Keratinocyte (primary cell): Measurements from ENCODE around the gene LAIR2. TPM values are rescaled to one million over a fixed set of nuclear protein-coding genes. Genes with fewer than 3 reads are reported as not detected.

Experiments used
- DNase-seq: peaks from one replicate; pipeline ENCODE4 v3.0.0-alpha.2; 2011; ENCODE audit warnings: low read depth, missing footprints, low spot score
- FAIRE-seq: peaks from 2 replicates; lab custom pipeline; 2011; peaks lifted over from hg19 to GRCh38; lab: Jason Lieb, UNC
- H2AFZ ChIP-seq: 2 replicates; pipeline ENCODE4 v1.6.0; 2012; ENCODE audit warnings: low read length, control low read depth, inconsistent platforms; ENCODE audit not compliant: control insufficient read depth
- H3K27ac ChIP-seq: 2 replicates; pipeline ENCODE4 v1.5.1; 2011; ENCODE audit warnings: low read length; ENCODE audit not compliant: control insufficient read depth, insufficient read depth
- H3K27me3 ChIP-seq: 3 replicates; pipeline ENCODE4 v1.6.0; 2011; ENCODE audit warnings: low read length; ENCODE audit not compliant: control insufficient read depth, insufficient read depth; ENCODE audit errors: extremely low read depth
- H3K36me3 ChIP-seq, 2 experiments: 2 replicates in 1 of 2; 3 replicates in 1 of 2; pipeline ENCODE4 v1.5.1; 2011; ENCODE audit warnings: low read length in 2 of 2, mild to moderate bottlenecking in 1 of 2; ENCODE audit not compliant: control insufficient read depth in 2 of 2, insufficient read depth in 2 of 2; ENCODE audit errors: extremely low read depth in 1 of 2
- H3K4me1 ChIP-seq: 3 replicates; pipeline ENCODE4 v1.5.1; 2011; ENCODE audit warnings: low read length; ENCODE audit not compliant: control insufficient read depth, insufficient read depth; ENCODE audit errors: extremely low read depth
- H3K4me2 ChIP-seq: 3 replicates; pipeline ENCODE4 v1.6.0; 2011; ENCODE audit warnings: low read depth, low read length; ENCODE audit not compliant: control insufficient read depth, insufficient read depth; ENCODE audit errors: extremely low read depth
- H3K4me3 ChIP-seq, 3 experiments: fragments of 200-600 bp in 1 of 3; sonication (generic) in 1 of 3; 2 replicates in 2 of 3; 3 replicates in 1 of 3; pipeline ENCODE4 v1.5.1; 2011 to 2016; ENCODE audit warnings: low read length in 3 of 3, mild to moderate bottlenecking in 3 of 3, control low read depth in 2 of 3, inconsistent platforms in 1 of 3, low read depth in 1 of 3, mixed read lengths in 1 of 3, mixed run types in 1 of 3, moderate library complexity in 1 of 3; ENCODE audit not compliant: control insufficient read depth in 2 of 3, insufficient read depth in 2 of 3; ENCODE audit errors: extremely low read depth in 1 of 3
- H3K79me2 ChIP-seq: 2 replicates; pipeline ENCODE4 v1.6.0; 2012; ENCODE audit warnings: low read length; ENCODE audit not compliant: control insufficient read depth, insufficient read depth
- H3K9ac ChIP-seq: 3 replicates; pipeline ENCODE4 v1.6.0; 2011; ENCODE audit warnings: low read length; ENCODE audit not compliant: control insufficient read depth, insufficient read depth; ENCODE audit errors: extremely low read depth
- H3K9me1 ChIP-seq: 3 replicates; pipeline ENCODE4 v1.6.0; 2011; ENCODE audit warnings: low read length; ENCODE audit not compliant: control insufficient read depth, insufficient read depth; ENCODE audit errors: extremely low read depth
- H3K9me3 ChIP-seq: 2 replicates; pipeline ENCODE4 v1.5.1; 2012; ENCODE audit warnings: low read depth, low read length; ENCODE audit not compliant: control insufficient read depth
- H4K20me1 ChIP-seq: 3 replicates; pipeline ENCODE4 v1.6.0; 2011; ENCODE audit warnings: low read length; ENCODE audit not compliant: control insufficient read depth, insufficient read depth; ENCODE audit errors: extremely low read depth
- EZH2 ChIP-seq: IDR thresholded peaks from one replicate; pipeline ENCODE4 v1.6.1; 2012; ENCODE audit warnings: inconsistent platforms, mild to moderate bottlenecking, low read length, moderate library complexity
- dilution Hi-C: fragments of 300-500 bp; cut with MboI; formaldehyde crosslinking; loops from one replicate; pipeline ENCODE4 v1.7.0; 2020; ENCODE audit warnings: low sequenced_read_pairs; ENCODE audit not compliant: extremely low pct_ligation_motif_present
- polyA plus RNA-seq, 5 experiments: library from polyadenylated mRNA; depleted of rRNA in 3 of 5; stranded (reverse) in 3 of 5; stranded (forward) in 1 of 5; unstranded in 1 of 5; fragments of >200 nt; gene quantifications; 1 replicate in 1 of 5; 2 replicates in 3 of 5; 3 replicates in 1 of 5; pipeline versions ENCODE4 v1.2.1 to v1.2.3, GENCODE V29; 2011 to 2012; ENCODE audit warnings: missing spikeins in 2 of 5, low read depth in 1 of 5, low replicate concordance in 1 of 5
- TF ChIP-seq, protein P1 (sequence below), 3 experiments: IDR thresholded peaks in 1 of 3; conservative IDR thresholded peaks in 1 of 3; optimal IDR thresholded peaks in 1 of 3; 2 replicates in 2 of 3; 3 replicates in 1 of 3; pipeline versions ENCODE3 to v1.5.1; 2011; ENCODE audit warnings: low read length in 3 of 3, mild to moderate bottlenecking in 3 of 3, moderate library complexity in 2 of 3, control low read depth in 1 of 3, inconsistent platforms in 1 of 3; ENCODE audit not compliant: insufficient read depth in 2 of 3; ENCODE audit errors: extremely low read depth in 1 of 3

Gene LAIR2
- polyA plus RNA-seq, 1 donor (not counting 4 experiments of a cell fraction or from before 2014, with no cell fraction given), result not detected

DNA sequence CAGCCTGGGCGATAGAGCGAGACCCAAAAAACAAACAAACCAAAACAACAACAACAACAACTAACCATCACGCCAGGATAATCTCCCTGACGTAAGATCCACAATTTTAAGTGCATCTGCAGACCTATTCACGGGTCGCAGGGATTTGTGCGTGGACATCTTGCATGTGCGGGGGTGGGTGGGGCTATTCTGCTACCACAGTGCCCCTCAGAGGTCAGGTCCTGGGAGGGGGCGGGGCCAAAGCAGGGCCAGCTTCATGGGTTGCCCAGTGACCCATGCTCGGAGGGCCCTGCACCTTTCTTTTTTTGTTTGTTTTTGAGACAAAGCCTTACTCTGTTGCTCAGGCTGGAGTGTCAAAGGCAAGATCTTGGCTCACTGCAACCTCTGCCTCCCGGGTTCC, 26.9 kb upstream of the LAIR2 start:
- FAIRE-seq (no peak), DNase-seq (no peak)
- H3K27ac ChIP-seq, result no peak overlapping the region
- no peak overlapping the region for H3K4me2 ChIP-seq
- no peaks in the 10 kb centered on the region for H4K20me1 ChIP-seq
- TF ChIP-seq EZH2, result no peak
- TF ChIP-seq, protein P1, sequence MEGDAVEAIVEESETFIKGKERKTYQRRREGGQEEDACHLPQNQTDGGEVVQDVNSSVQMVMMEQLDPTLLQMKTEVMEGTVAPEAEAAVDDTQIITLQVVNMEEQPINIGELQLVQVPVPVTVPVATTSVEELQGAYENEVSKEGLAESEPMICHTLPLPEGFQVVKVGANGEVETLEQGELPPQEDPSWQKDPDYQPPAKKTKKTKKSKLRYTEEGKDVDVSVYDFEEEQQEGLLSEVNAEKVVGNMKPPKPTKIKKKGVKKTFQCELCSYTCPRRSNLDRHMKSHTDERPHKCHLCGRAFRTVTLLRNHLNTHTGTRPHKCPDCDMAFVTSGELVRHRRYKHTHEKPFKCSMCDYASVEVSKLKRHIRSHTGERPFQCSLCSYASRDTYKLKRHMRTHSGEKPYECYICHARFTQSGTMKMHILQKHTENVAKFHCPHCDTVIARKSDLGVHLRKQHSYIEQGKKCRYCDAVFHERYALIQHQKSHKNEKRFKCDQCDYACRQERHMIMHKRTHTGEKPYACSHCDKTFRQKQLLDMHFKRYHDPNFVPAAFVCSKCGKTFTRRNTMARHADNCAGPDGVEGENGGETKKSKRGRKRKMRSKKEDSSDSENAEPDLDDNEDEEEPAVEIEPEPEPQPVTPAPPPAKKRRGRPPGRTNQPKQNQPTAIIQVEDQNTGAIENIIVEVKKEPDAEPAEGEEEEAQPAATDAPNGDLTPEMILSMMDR (optimal IDR thresholded peaks at IDR 0.05 in 1 of 3, IDR thresholded peaks at IDR 0.05 in 1 of 3, conservative IDR thresholded peaks at IDR 0.05 in 1 of 3; ENCODE audit: extremely low read depth in 1 of 3, insufficient read depth in 2 of 3, low read length in 3 of 3), result no peak
- H3K4me1 ChIP-seq, result peaks cover 14% of the 10 kb centered on the region
- dilution Hi-C loops, result no loop called here
- no peaks in the 10 kb centered on the region for H3K9me1 ChIP-seq
- H3K9me3 ChIP-seq, result no peaks in the 10 kb centered on the region
- peaks cover 7% of the 10 kb centered on the region for H3K79me2 ChIP-seq
- H3K4me3 ChIP-seq, result no peak overlapping the region
- no peak overlapping the region for H2AFZ ChIP-seq
- no peaks in the 10 kb centered on the region for H3K36me3 ChIP-seq
- no peak overlapping the region for H3K9ac ChIP-seq
- no peaks in the 10 kb centered on the region for H3K27me3 ChIP-seq

DNA sequence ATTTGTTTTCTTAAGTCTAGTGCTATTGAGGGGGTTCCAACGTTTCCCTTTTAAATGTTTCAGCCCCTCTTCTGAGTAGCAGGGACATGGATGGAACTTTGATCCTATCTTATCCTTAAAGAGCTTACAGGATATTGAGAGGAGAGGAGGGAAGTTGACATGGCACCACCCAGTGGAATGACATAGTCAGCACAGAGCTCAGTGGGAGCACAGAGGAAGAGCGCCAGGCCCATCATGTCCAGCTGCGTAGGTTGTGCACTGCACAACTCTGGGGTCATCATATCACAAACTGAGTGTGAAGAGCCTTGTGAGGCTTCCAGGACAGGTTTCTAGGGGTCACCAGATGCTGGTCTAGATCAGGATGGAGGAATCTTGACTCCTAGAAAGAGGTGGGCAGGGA, 25.0 kb upstream of the LAIR2 start:
- dilution Hi-C loops, result no loop called here
- no peak overlapping the region for H2AFZ ChIP-seq

More for the DNA sequence above, 25.0 kb upstream of the LAIR2 start:
- TF ChIP-seq, protein P1 (optimal IDR thresholded peaks at IDR 0.05 in 1 of 3, IDR thresholded peaks at IDR 0.05 in 1 of 3, conservative IDR thresholded peaks at IDR 0.05 in 1 of 3; ENCODE audit: extremely low read depth in 1 of 3, insufficient read depth in 2 of 3, low read length in 3 of 3), result peak in 2 of 3 experiments; percentile 2 to 31
- TF ChIP-seq EZH2, result no peak
- Histone ChIP-seq H4K20me1 (no peaks in the 10 kb centered on the region), H3K4me3 (no peak overlapping the region), H3K27me3 (no peaks in the 10 kb centered on the region), H3K4me1 (peaks cover 8% of the 10 kb centered on the region), H3K27ac (no peak overlapping the region), H3K9ac (no peak overlapping the region), H3K9me1 (no peaks in the 10 kb centered on the region), H3K36me3 (no peaks in the 10 kb centered on the region), H3K4me2 (no peak overlapping the region), H3K79me2 (no peaks in the 10 kb centered on the region), H3K9me3 (no peaks in the 10 kb centered on the region)
- DNase-seq (no peak), FAIRE-seq (no peak)
